ENCODE results near the gene UMODL1.

Gene UMODL1

GRCh38 chr21:42191696-42192595 lies 120.8 kb downstream of the UMODL1 start:
- H3K27me3 Mint-ChIP-seq = no peaks in the 10 kb centered on the region
- H3K27ac Mint-ChIP-seq (ENCODE audit: low read depth) = peak overlapping the region; percentile 16
- H3K4me1 Mint-ChIP-seq = peaks cover 70% of the 10 kb centered on the region
- ATAC-seq (replicated peaks; ENCODE audit: extremely low read depth, poor library complexity, severe bottlenecking) (no peak), DNase-seq (ENCODE audit: low spot score in 2 of 2) (no peak)
- H3K4me3 Mint-ChIP-seq = peak overlapping the region; percentile 68
- peaks cover 6% of the 10 kb centered on the region for H3K36me3 Mint-ChIP-seq (ENCODE audit: insufficient read depth)
- no peaks in the 10 kb centered on the region for H3K9me3 Mint-ChIP-seq
